Medulla oblongata (tissue), 1 donor: ENCODE measurements around the gene PLPPR2.
"Not testable (repeated sequence)": the region's sequence is repeated elsewhere in the genome, so short reads cannot be mapped to it uniquely, and the experiment has no call there.

Experiments used
- DNase-seq: peaks from one replicate; pipeline ENCODE4 v3.0.0-alpha.2; 2015; ENCODE audit errors: extremely low spot score

PLPPR2 gene

DNA sequence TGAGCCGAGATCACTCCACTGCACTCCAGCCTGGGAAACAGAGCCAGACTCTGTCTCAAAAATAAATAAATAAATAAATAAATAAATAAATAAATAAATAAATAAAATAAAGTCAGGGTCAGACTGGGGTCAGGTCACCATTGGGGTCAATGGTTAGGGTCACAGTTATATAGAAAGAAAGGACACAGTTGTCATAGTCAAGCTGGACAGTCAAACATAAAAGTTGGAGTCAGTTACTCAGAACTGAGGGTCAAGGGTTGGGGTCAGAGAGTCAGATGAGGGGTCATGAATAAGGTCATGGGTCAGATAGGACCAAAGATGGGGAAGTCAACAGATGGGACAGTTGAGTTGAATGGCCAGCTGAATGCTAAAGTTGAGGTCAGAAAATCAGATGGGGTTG is 45.6 kb downstream of the PLPPR2 start:
- DNase-seq, result no peak

DNA sequence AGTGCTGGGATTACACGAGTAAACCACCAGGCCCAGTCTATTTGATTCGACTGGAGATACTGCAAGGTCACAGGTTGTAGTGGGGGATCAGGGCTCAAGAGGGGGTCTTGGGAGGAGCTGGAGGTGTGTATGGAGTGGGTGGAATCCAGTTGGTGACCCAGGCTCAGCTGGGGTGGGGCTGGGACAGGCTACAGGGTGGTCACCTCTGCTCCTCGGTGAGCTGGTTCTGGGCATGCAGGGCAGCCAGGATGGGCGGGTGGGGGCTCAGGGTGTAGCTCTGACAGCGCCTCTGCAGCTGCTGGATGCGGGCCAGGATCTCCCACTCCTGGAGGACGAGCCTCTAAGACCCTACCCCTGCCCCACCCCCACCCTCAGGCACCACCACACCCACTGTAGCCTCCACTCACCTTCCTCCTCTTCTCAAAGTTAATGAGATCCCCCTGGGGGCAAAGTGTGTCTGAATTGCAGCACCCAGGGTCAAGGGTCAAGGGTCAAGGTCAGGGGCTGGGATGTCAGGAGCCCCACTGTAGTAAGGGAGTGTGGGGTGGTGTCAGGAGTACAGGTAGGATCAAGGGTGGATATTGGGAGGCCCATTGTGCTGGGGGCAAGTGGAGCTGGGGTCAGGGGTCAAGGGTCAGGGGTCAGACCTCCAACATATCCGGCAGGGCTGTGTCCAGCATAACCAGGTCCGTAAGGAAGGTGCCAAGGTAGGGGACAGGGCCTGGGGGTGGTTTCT is 46.7 kb downstream of the PLPPR2 start:
- DNase-seq, result no peak

DNA sequence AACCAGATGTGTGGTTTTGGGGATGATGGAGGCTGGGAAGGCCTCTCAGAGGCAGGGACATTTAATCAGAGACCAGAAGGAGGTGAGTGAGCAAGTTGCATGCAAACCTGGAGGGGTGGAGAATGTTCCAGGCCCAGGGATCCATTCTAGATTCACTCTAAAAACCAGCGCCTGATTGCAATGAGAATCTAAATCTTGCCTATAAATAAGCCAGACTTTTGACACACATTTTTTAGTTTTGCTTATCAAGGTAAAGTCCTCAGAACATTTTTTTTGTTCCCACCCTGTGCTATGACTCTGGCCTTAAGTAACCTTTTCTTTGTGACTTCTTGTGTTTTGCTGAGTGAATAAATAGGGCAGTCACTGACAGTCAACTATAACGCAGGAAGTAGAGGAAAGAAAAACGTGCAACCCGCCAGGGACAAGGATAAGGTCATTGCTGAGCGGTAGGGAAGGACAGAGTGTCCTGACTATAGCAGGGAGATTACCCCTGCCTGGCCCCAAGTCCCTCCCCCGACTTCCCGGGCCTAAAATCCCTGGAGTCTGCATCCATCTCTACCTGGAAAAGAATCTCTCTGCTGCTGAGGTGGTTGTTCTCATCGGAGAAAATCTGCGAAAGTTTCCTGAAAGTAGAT is 49.5 kb downstream of the PLPPR2 start:
- no peak for DNase-seq

DNA sequence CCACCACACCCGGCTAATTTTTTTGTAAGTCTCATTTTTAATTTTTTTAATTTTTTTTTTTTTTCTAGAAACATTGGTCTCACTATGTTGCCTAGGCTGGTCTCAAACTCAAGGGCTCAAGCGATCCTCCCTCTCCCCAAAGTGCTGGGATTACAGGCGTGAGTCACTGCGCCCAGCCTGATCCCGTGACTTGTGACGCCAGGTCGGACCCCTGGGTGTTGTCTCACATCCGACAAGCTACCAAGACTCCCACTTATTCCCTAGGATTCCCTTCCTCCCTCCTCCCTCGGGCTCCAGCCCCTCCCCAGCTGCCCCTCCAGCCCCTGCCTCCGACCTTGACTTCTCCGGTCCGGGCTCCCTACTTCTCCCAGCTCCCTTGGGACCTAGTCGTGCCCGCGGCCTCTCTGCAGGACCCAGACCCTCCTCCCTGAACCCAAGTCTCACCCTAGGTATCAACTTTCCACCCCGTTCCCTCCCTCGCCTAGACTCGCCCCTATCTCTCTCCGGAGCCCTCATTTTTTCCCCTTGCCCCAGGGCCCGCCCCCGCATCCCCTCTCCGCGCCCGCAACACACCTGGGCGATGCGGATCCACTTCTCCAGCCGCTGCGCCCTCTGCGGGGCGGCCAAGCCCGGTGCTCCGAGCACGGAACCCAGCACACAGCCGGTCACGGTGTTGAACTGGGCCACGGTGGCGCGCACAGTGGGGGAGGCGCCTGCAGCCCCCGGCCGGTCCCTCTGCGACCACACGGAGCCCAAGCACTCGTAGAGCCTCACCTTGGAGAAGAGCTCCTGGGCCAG is 50.8 kb downstream of the PLPPR2 start:
- no peak for DNase-seq

DNA sequence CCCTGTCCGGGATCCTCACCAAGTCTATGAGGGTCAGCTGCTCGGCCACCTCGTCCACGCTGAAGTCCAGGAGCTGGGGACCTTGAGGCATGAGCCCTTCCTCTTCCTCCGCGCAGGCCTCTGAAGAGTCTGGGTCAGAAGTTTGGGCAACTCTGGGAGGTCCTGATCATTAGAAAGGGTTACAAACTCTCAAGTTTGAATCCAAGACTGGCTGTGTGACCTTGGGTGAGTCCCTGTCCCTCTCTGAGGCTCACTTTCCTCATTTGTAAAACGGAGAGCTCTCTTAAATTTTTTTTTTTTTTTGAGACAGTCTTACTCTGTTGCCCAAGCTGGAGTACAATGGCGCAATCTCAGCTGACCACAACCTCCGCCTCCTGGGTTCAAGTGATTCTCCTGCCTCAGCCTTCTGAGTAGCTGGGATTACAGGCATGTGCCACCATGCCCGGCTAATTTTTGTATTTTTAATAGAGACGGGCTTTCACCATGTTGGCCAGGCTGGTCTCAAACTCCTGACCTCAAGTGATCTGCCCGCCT is 51.5 kb downstream of the PLPPR2 start:
- not testable (repeated sequence) for DNase-seq

DNA sequence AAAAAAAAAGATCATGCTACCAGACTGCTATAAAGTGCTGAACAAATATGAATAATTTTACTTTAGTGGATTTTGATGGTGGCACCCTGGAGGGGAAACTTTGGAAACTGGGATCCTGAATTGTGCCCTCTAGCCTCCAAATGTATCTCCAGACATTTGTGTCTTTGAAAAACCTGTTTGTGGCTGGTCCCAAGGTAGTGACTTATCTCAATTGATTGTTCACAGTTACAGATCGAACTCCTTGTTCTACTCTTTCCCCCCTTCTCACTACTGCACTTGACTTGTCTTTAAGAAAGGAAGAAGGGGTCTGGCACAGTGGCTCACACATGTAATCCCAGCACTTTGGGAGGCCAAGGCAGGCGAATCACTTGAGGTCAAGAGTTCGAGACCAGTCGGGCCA is 53.4 kb downstream of the PLPPR2 start:
- no peak for DNase-seq

DNA sequence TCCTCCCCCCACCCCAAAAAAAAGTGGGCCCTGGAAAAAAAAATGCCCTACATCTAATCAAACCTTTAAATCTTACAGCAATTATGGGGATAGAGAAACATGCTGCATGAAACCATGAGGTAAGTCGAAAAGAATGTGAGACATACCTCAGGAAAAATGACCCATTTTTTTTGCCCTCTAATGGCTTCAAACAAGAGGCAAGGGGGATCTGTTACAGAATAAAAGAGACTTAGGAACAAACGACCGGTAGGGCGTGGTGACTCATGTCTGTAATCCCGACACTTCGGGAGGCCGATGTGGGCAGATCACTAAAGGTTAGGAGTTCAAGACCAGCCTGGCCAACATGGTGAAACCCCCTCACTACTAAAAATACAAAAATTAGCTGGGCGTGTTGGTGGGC is 55.5 kb downstream of the PLPPR2 start:
- no peak for DNase-seq

DNA sequence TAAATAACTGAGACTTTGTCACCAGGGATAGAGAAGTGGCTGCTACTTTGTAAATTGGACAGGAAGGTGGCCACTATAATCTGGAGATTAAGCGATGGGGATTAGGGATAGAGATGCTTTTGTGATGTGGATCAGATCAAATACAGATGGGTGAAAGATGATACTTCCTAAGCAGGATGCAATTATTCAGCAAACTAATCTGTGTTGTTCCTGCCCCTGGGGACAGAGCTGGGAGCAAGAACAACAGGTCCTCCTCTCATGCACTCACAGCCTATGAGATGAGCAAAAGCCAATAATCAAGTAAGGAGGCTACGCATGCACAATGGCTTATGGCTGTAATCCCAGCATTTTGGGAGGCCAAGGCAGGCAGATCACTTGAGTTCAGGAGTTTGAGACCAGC is 59.3 kb downstream of the PLPPR2 start:
- DNase-seq, result no peak
